Osteoblast (primary cell): ENCODE results near the gene ACE2. TPM values are rescaled to one million over a fixed set of nuclear protein-coding genes. Genes with fewer than 3 reads are reported as not detected.

Source experiments
- DNase-seq: peaks from one replicate; pipeline ENCODE4 v3.0.0; 2011; ENCODE audit warnings: low spot score, mixed read lengths; ENCODE audit not compliant: insufficient read length; ENCODE audit errors: missing footprints
- H2AFZ ChIP-seq: 2 replicates; pipeline ENCODE4 v1.6.0; 2011; ENCODE audit warnings: mild to moderate bottlenecking, low read length
- H3K27ac ChIP-seq: 2 replicates; pipeline ENCODE4 v1.5.1; 2011; ENCODE audit warnings: mild to moderate bottlenecking, low read depth, low read length, moderate library complexity
- H3K27me3 ChIP-seq: 2 replicates; pipeline ENCODE4 v1.6.0; 2012; ENCODE audit warnings: mild to moderate bottlenecking, control low read depth, inconsistent platforms, low read length, moderate library complexity; ENCODE audit not compliant: insufficient read depth
- H3K36me3 ChIP-seq: 2 replicates; pipeline ENCODE4 v1.5.1; 2011; ENCODE audit warnings: mild to moderate bottlenecking, low read length, control low read depth, moderate library complexity; ENCODE audit not compliant: insufficient read depth
- H3K4me1 ChIP-seq: 2 replicates; pipeline ENCODE4 v1.5.1; 2011; ENCODE audit warnings: mild to moderate bottlenecking, low read length, control low read depth, moderate library complexity; ENCODE audit not compliant: insufficient read depth
- H3K4me2 ChIP-seq: 2 replicates; pipeline ENCODE4 v1.6.0; 2011; ENCODE audit warnings: mild to moderate bottlenecking, low read length; ENCODE audit not compliant: insufficient read depth
- H3K4me3 ChIP-seq: fragments of 200-600 bp; sonication (generic); 3 replicates; pipeline ENCODE4 v1.5.1; 2012; ENCODE audit warnings: mild to moderate bottlenecking, low read length, inconsistent platforms; ENCODE audit not compliant: insufficient read depth
- H3K79me2 ChIP-seq: 2 replicates; pipeline ENCODE4 v1.6.0; 2012; ENCODE audit warnings: mild to moderate bottlenecking, low read length, control low read depth, inconsistent platforms; ENCODE audit not compliant: insufficient read depth
- H3K9me3 ChIP-seq: 2 replicates; pipeline ENCODE4 v1.5.1; 2011; ENCODE audit warnings: low read depth, low read length, control low read depth
- H4K20me1 ChIP-seq: 2 replicates; pipeline ENCODE4 v1.6.0; 2012; ENCODE audit warnings: mild to moderate bottlenecking, low read length, control low read depth; ENCODE audit not compliant: insufficient read depth
- CTCF ChIP-seq: IDR thresholded peaks from 2 replicates; pipeline ENCODE4 v1.5.1; 2011; ENCODE audit warnings: mild to moderate bottlenecking, low read depth, low read length, moderate library complexity; ENCODE audit errors: extremely low read depth
- total RNA-seq: library from RNA; depleted of rRNA; stranded (reverse); fragments of >200 nt; gene quantifications from 2 replicates; pipeline ENCODE4 v1.2.3, GENCODE V29; 2012

ACE2 gene
- total RNA-seq, 1 donor: not detected

GRCh38 chrX:15606136-15606535 lies 5.4 kb upstream of the ACE2 start:
- TF ChIP-seq CTCF: no peak
- no peaks in the 10 kb centered on the region for H3K27me3 ChIP-seq
- no peak for DNase-seq
- no peak overlapping the region for H3K4me2 ChIP-seq
- no peaks in the 10 kb centered on the region for H3K9me3 ChIP-seq
- H3K36me3 ChIP-seq: no peaks in the 10 kb centered on the region
- no peaks in the 10 kb centered on the region for H3K4me1 ChIP-seq
- H4K20me1 ChIP-seq: no peaks in the 10 kb centered on the region
- H2AFZ ChIP-seq: no peak overlapping the region
- no peak overlapping the region for H3K27ac ChIP-seq
- H3K79me2 ChIP-seq: no peaks in the 10 kb centered on the region
- no peak overlapping the region for H3K4me3 ChIP-seq

GRCh38 chrX:15605226-15605625 lies 4.5 kb upstream of the ACE2 start:
- Histone ChIP-seq H3K79me2 (no peaks in the 10 kb centered on the region), H3K9me3 (no peaks in the 10 kb centered on the region), H4K20me1 (no peaks in the 10 kb centered on the region), H3K4me3 (no peak overlapping the region), H2AFZ (no peak overlapping the region), H3K4me1 (no peaks in the 10 kb centered on the region), H3K27ac (no peak overlapping the region), H3K36me3 (no peaks in the 10 kb centered on the region), H3K27me3 (no peaks in the 10 kb centered on the region), H3K4me2 (no peak overlapping the region)
- no peak for TF ChIP-seq CTCF
- DNase-seq: no peak

GRCh38 chrX:15602761-15603160 lies 2.0 kb upstream of the ACE2 start:
- TF ChIP-seq CTCF: no peak
- Histone ChIP-seq H3K27ac (no peak overlapping the region), H3K79me2 (no peaks in the 10 kb centered on the region), H3K4me3 (no peak overlapping the region), H3K36me3 (no peaks in the 10 kb centered on the region), H3K4me2 (no peak overlapping the region), H3K27me3 (no peaks in the 10 kb centered on the region), H2AFZ (no peak overlapping the region), H3K9me3 (no peaks in the 10 kb centered on the region), H4K20me1 (no peaks in the 10 kb centered on the region), H3K4me1 (no peaks in the 10 kb centered on the region)
- peak; percentile 61 for DNase-seq

- H3K27me3 ChIP-seq: no peaks in the 10 kb centered on the region
These were observed 1.2 kb upstream of the ACE2 start for GRCh38 chrX:15601932-15602331.

More at GRCh38 chrX:15601932-15602331, 1.2 kb upstream of the ACE2 start:
- H3K4me2 ChIP-seq: no peak overlapping the region
- no peaks in the 10 kb centered on the region for H3K79me2 ChIP-seq
- H4K20me1 ChIP-seq: no peaks in the 10 kb centered on the region
- no peaks in the 10 kb centered on the region for H3K4me1 ChIP-seq
- H3K27ac ChIP-seq: no peak overlapping the region
- no peaks in the 10 kb centered on the region for H3K9me3 ChIP-seq
- H3K4me3 ChIP-seq: no peak overlapping the region
- no peak for TF ChIP-seq CTCF
- H3K36me3 ChIP-seq: no peaks in the 10 kb centered on the region
- H2AFZ ChIP-seq: no peak overlapping the region
- no peak for DNase-seq
